ENCODE results near the gene KCNIP4. TPM values are rescaled to one million over a fixed set of nuclear protein-coding genes. Genes with fewer than 3 reads are reported as not detected.

Gene KCNIP4
- total and polyA plus RNA-seq, 2 experiments from 2014 or later: 0.65 TPM; not detected in 1

DNA sequence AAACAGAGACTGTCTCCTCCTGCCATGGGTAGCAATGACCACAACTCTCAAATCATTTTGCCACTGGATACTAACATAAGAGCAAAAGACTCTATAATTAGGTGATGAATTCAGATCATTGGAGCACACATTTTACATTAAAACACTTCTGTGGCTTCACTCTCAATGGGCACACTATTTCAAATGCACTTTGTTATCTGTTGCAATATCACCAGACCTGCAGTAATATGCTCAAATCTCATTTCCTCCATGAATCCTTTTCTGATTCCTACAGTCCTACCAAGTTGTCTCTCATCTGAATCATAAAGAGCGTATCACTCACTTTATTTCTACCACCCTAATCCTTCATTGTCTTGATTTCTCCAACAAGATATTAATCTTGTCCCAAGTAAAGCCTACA is 302.8 kb downstream of the KCNIP4 start:
- Histone ChIP-seq H3K36me3 (ENCODE audit: low read depth) (no peaks in the 10 kb centered on the region), H3K9ac (no peak overlapping the region), H3K4me2 (ENCODE audit: unreplicated experiment) (no peak overlapping the region), H3F3A (ENCODE audit: insufficient read depth) (no peaks in the 10 kb centered on the region), H3K4me3 (no peak overlapping the region), H2AFZ (no peak overlapping the region), H3K79me2 (ENCODE audit: insufficient read depth) (no peaks in the 10 kb centered on the region), H3K27ac (no peak overlapping the region), H3K4me1 (ENCODE audit: insufficient read depth) (no peaks in the 10 kb centered on the region), H3K9me3 (ENCODE audit: low read depth) (no peaks in the 10 kb centered on the region), H4K20me1 (ENCODE audit: insufficient read depth) (no peaks in the 10 kb centered on the region), H3K27me3 (replicated peaks; ENCODE audit: insufficient read depth) (no peaks in the 10 kb centered on the region), H3K9me2 (ENCODE audit: insufficient read depth) (no peaks in the 10 kb centered on the region)
- DNase-seq: no peak
- TF ChIP-seq EZH2 (IDR thresholded peaks at IDR 0.05; ENCODE audit: insufficient read depth, poor library complexity, severe bottlenecking): no peak
- TF ChIP-seq EZH2phosphoT487 (IDR thresholded peaks at IDR 0.05; ENCODE audit: insufficient read depth, low read depth): no peak
- in situ Hi-C loops (cut with MboI): no loop called here
- 67 to 79% methylated on average over 1 of the region's 1 CpG for WGBS, 2 experiments (ENCODE audit: low coverage in 1 of 2, low lambda C conversion rate in 2 of 2, missing lambda C conversion rate in 2 of 2)

DNA sequence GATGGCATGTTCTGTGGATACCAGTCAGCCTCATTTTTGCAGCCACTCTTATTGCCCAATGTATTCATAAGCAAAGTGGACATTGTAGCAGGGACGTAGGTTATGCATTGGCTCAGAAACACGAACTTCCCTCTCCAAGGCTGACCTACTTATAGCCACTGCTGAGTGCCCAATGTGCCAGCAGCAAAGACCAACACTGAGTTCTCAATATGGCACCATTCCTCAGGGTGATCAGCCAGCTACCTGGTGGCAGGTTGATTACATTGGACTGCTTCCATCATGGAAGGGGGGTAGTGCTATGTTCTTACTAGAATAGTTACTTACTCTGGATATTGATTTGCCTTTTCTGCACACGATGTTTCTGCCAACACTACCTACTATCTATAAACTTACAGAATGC is 306.9 kb downstream of the KCNIP4 start:
- in situ Hi-C loops (cut with MboI): no loop called here
- Histone ChIP-seq H4K20me1 (ENCODE audit: insufficient read depth) (no peaks in the 10 kb centered on the region), H2AFZ (no peak overlapping the region), H3K27ac (no peak overlapping the region), H3K9me2 (ENCODE audit: insufficient read depth) (no peaks in the 10 kb centered on the region), H3K36me3 (ENCODE audit: low read depth) (no peaks in the 10 kb centered on the region), H3K4me1 (ENCODE audit: insufficient read depth) (no peaks in the 10 kb centered on the region), H3K4me3 (no peak overlapping the region), H3K9ac (no peak overlapping the region), H3K79me2 (ENCODE audit: insufficient read depth) (no peaks in the 10 kb centered on the region), H3K27me3 (replicated peaks; ENCODE audit: insufficient read depth) (no peaks in the 10 kb centered on the region), H3F3A (ENCODE audit: insufficient read depth) (no peaks in the 10 kb centered on the region), H3K9me3 (ENCODE audit: low read depth) (no peaks in the 10 kb centered on the region), H3K4me2 (ENCODE audit: unreplicated experiment) (no peak overlapping the region)
- 12 to 18% methylated on average over 3 of the region's 3 CpGs for WGBS, 2 experiments (ENCODE audit: low coverage in 1 of 2, low lambda C conversion rate in 2 of 2, missing lambda C conversion rate in 2 of 2)
- TF ChIP-seq EZH2 (IDR thresholded peaks at IDR 0.05; ENCODE audit: insufficient read depth, poor library complexity, severe bottlenecking) (no peak), EZH2phosphoT487 (IDR thresholded peaks at IDR 0.05; ENCODE audit: insufficient read depth, low read depth) (no peak)
- DNase-seq: no peak

DNA sequence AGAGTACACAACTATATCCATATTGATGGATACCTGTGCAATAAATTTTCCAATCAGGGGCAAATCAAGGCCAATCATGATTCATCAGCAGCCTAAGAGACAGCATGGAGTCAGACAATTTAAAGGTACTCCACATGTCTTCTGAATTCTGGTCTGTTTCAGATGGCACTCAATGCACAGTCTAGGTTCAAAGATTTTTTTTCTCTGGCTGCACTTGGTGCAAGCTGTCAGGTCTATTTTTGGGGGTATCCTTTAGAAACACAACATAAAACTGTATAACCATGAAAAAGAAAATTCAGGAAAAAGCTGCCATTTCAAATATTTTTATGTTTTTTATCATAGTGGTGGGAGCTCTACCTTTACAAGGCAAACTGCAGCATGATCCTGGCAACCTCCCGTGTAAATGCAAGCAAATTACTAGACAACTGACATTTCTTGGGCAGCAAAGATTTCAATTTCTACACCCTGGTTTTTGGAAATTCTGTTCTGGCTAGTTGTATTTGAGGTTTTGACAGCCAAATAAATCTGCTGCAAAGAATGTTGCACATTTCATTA is 310.3 kb downstream of the KCNIP4 start:
- no peak overlapping the region for H3K27ac ChIP-seq
- no peak overlapping the region for H3K4me2 ChIP-seq (ENCODE audit: unreplicated experiment)
- H3K4me3 ChIP-seq: no peak overlapping the region
- H3K9ac ChIP-seq: no peak overlapping the region
- H2AFZ ChIP-seq: no peak overlapping the region
- H3K9me3 ChIP-seq (ENCODE audit: low read depth): no peaks in the 10 kb centered on the region
- TF ChIP-seq EZH2 (IDR thresholded peaks at IDR 0.05; ENCODE audit: insufficient read depth, poor library complexity, severe bottlenecking): no peak
- no peak for TF ChIP-seq EZH2phosphoT487 (IDR thresholded peaks at IDR 0.05; ENCODE audit: insufficient read depth, low read depth)
- H3K36me3 ChIP-seq (ENCODE audit: low read depth): no peaks in the 10 kb centered on the region
- no peaks in the 10 kb centered on the region for H3K79me2 ChIP-seq (ENCODE audit: insufficient read depth)
- DNase-seq: no peak
- no peaks in the 10 kb centered on the region for H4K20me1 ChIP-seq (ENCODE audit: insufficient read depth)
- H3K9me2 ChIP-seq (ENCODE audit: insufficient read depth): no peaks in the 10 kb centered on the region
- H3K4me1 ChIP-seq (ENCODE audit: insufficient read depth): no peaks in the 10 kb centered on the region
- 0 to 4% methylated on average over 1 of the region's 1 CpG for WGBS, 2 experiments (ENCODE audit: low coverage in 1 of 2, low lambda C conversion rate in 2 of 2, missing lambda C conversion rate in 2 of 2)
- in situ Hi-C loops (cut with MboI): no loop called here
- no peaks in the 10 kb centered on the region for H3F3A ChIP-seq (ENCODE audit: insufficient read depth)
- H3K27me3 ChIP-seq (replicated peaks; ENCODE audit: insufficient read depth): no peaks in the 10 kb centered on the region

DNA sequence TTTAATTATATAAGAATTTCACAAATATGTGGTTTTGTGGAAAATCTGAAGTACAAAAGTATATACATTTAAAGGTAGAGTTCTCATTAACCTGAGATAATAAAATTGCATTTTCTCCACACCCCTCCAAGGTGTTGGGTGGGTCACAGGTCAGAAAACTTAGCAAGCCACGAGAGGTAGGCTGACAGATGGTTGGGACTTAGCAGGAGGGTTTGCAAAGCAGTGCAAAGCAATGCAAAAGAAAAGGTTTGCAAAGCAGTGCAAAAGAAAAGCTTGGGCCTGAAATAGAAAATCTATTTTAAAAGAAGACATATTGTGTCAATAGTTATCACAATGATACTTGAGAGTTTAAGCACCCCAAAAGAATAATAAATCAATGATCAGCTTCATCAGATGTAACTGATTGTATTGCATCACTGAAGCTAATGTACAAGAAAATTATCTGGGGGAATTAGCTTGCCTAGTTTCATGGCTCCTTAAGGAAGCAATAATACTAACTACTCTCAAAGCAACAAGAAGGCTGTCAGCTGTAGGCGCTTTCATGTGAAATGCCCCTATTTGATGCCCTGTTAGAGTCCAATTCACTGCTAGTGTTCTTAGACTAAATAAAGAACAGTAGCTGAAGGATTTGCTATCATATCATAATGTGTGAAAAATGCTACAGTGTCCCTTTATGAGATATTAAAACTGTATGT is 319.5 kb downstream of the KCNIP4 start:
- Histone ChIP-seq H3K4me3 (no peak overlapping the region), H3K27ac (no peak overlapping the region), H3K9me2 (ENCODE audit: insufficient read depth) (no peaks in the 10 kb centered on the region), H3K36me3 (ENCODE audit: low read depth) (no peaks in the 10 kb centered on the region), H3K4me1 (ENCODE audit: insufficient read depth) (no peaks in the 10 kb centered on the region), H3K9ac (no peak overlapping the region), H3K79me2 (ENCODE audit: insufficient read depth) (no peaks in the 10 kb centered on the region), H3K4me2 (ENCODE audit: unreplicated experiment) (no peak overlapping the region), H3F3A (ENCODE audit: insufficient read depth) (no peaks in the 10 kb centered on the region), H3K27me3 (replicated peaks; ENCODE audit: insufficient read depth) (no peaks in the 10 kb centered on the region), H4K20me1 (ENCODE audit: insufficient read depth) (no peaks in the 10 kb centered on the region), H3K9me3 (ENCODE audit: low read depth) (no peaks in the 10 kb centered on the region), H2AFZ (no peak overlapping the region)
- 2 to 5% methylated on average over 2 of the region's 2 CpGs for WGBS, 2 experiments (ENCODE audit: low coverage in 1 of 2, low lambda C conversion rate in 2 of 2, missing lambda C conversion rate in 2 of 2)
- in situ Hi-C loops (cut with MboI): no loop called here
- TF ChIP-seq EZH2 (IDR thresholded peaks at IDR 0.05; ENCODE audit: insufficient read depth, poor library complexity, severe bottlenecking): no peak
- TF ChIP-seq EZH2phosphoT487 (IDR thresholded peaks at IDR 0.05; ENCODE audit: insufficient read depth, low read depth): no peak
- DNase-seq: no peak

All from GM23248 (cell line).